Loucy (cell line): ENCODE results near the gene COG8.

Experiments used
- CTCF ChIP-seq: fragments of 200-600 bp; sonication (generic); conservative IDR thresholded peaks from 2 replicates; pipeline ENCODE4 v1.5.1; 2014; ENCODE audit warnings: mild to moderate bottlenecking, antibody characterized with exemption, low read length
- EZH2phosphoT487 ChIP-seq: fragments of 200-600 bp; IDR thresholded peaks from 2 replicates; pipeline ENCODE4 v1.6.1; 2018; ENCODE audit warnings: antibody characterized with exemption, mild to moderate bottlenecking, moderate library complexity, borderline replicate concordance

GRCh38 chr16:69318911-69319289 lies 20.5 kb downstream of the COG8 start:
- no peak for TF ChIP-seq CTCF
- TF ChIP-seq EZH2phosphoT487: no peak
